Tibial nerve (tissue), 3 donors: Measurements from ENCODE around the gene ATXN3.

ENCODE experiments used
- CTCF ChIP-seq, 5 experiments: fragments of 200-600 bp in 3 of 5; fragments of 450-650 bp in 2 of 5; sonication (generic) in 3 of 5; IDR thresholded peaks; one replicate each; pipeline ENCODE4 v1.5.1; 2016 to 2019; ENCODE audit warnings: antibody characterized with exemption in 5 of 5, mild to moderate bottlenecking in 3 of 5, moderate library complexity in 2 of 5
- POLR2A ChIP-seq, 2 donors: fragments of 450-650 bp; IDR thresholded peaks; one replicate each; pipeline ENCODE4 v1.6.1; 2017; ENCODE audit warnings: antibody characterized with exemption in 2 of 2, mild to moderate bottlenecking in 2 of 2, moderate library complexity in 2 of 2

DNA sequence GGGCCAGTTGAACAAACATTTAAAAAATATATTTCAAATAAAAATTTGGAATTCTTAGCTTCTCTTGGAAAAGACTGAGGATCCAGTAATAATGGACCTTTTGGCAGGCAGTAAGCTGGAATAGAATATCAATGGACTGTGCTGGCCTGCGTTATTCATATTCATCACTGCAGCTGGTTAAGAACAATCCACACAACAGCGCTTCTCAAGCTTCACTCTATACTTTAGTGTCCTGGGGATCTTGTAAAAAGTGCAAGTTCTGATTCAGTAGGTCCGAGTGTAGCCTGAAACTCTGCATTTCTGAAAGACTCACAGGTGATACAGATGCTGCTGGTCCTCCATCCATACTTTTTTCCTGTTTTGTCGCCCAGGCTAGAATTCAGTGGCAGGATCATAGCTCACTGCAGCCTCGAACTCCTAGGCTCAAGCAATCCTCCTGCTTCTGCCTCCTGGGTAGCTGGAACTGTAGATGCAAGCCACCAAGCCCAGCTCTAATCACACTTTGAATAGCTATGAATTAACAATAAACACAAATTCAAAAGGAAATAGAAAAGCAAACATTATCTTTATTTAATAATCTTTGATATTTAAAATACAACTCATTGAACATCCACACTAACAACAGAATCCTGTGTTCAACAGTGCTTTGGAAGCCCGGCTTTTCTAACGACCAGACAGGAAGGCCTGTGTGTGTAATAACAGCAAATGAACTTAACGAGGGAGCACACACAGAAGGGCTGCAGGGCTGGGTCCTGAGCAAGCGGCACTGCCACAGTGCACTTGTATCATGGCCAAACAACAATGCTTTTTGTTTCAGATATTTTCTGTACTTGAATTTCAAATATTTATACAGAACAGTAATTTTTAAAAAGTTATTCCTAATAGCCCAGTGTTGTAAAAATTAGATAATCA is 48.1 kb downstream of the ATXN3 start:
- TF ChIP-seq CTCF (IDR thresholded peaks at IDR 0.05) (no peak), POLR2A (IDR thresholded peaks at IDR 0.05) (no peak)
